Measurements from ENCODE around the gene ANKS1B.

The ANKS1B gene

DNA sequence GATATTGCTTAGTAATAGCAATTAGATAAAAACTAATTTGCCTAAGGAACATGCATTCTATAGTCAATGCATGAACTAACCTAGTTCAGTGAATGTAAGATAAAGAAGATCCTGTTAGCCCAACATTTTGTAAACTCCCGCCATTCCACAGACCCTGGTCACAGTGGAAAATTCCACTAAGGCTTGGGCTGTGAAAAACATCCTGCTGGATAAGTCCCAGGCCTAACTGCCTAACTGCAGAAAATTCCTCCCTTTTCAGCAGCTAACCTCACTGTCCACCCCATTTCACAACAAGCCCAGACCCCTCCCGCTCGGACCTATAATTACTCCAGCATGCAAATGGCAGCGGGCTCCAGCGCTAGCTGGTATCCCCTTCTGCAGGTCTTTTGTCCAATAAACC lies 435.1 kb downstream of the ANKS1B start:
- DNase-seq = no peak

DNA sequence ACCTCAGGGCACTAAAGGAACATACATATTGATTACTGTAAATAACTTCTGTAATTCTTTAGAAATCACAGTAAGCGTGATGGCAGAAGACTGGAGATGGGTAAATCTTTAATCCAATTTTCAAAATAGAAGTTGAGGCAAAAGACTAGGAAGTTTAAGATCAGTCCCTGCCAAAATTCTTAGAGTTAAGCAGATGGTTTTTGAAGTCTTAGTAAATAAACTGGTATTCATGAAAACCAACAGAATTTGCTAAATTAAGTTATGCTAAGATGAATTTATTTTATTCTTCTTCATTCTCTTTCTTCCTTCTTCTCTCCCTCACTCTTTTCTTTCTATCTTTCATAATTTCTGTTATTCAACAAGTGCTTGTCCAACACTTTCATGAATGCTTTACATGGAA lies 435.5 kb downstream of the ANKS1B start:
- no peak for DNase-seq

DNA sequence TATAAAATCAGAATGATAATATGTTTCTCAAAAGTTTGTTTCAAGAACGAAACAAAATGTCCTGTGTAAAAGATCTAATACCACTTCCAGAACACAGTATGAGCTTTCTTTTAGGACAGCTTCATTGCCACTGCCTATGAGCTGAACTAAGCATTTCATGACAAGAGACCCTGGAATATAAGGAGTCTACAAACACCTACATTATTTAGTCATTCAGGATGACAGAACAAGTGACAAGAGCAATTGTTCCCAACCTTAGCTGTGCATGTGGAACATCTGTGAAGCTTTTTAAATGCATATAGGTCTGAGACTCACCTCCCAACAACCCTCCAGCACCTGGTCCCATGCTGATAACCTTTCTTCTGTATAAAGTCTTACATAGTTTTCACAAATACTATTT lies 440.3 kb downstream of the ANKS1B start:
- DNase-seq = no peak

DNA sequence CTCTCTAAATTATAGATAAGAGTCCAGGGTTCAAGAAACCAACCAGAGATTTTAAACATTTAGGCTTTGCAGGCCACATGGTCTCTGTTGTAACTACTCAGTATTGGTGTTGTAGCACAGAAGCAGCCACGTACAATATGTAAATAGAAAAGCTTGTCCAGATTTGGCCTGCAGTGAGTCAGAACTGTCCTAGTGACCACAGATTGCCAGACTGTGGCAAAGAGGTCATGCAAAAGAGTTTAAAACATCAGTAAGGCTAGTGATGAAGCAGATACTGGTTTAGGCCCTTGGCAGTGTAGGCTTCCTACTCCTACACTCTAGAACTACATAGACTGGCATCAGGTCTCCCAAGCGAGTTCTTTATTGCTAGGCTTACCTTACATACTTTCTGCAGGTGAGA lies 454.8 kb downstream of the ANKS1B start:
- no peak for DNase-seq

DNA sequence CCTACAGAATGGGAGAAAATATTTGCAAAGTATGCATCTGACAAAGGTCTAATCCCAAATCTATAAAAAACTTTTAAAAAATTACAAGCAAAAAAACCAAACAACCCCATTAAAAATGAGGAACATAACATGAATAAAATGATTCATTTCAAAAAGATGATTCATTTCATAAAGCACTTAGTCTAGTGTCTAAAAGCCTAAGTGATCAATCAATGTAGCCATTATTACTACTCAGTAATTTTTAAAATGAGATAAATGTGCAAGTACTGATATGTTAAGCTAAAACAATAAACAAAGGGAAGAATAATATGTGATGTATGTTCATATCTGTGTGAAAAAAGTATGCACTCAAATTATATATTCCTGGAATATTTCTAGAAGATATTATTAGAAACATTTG lies 456.3 kb downstream of the ANKS1B start:
- DNase-seq = no peak

DNA sequence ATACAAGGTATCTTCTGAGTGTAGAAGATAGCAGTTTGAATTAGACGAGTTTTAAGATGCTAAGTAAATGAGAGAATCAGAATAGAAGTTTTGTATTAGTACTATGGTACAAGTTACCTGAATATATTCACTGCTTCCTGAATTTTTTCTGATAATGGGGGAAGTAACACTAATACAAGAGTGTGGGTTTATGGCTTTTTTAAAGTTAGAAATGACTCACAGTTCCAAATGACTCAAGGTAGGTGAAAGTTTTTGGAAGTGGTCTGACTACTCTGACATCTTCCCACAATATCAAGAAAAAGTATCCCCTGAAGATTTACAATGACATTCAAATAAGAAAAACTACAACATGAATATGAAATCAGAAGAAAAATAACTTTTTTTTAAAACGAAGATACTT lies 460.9 kb downstream of the ANKS1B start:
- DNase-seq = no peak

DNA sequence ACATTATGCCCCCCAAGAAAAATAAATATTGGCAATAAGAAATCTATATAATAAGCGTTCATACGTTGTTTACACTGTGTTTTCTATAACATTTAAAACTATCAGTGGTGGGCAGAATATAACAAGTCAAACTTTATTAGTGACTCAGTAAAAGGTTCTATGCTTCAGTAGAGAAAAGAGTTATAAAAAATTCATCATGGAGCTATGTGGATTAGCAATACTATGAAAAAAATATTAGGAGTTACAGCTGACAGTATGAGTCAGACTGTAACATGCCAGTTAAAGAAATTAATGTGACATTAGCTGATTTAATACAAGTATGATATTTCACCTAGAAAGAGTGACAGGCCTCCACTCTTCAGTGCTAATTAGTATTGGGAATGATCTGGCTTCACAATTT lies 462.3 kb downstream of the ANKS1B start:
- DNase-seq = no peak

DNA sequence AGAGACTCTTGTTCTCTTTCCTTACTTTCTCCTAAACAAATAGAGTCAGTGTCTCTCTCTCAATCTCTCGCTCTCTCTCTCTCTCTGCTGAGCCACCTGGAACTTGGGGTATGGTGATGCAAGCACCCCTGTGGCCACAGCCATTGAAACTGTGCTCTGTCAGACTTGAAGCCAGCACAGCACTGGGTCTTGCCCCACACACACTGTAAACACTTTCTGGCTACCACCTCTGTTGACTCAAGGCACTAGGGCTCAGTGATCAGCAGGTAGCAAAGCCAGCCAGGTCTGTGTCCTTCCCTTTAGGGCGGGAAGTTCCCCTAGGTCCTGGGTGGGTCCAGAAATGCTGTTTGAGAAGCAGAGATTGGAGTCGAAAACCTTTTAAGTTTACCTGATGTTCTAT lies 463.1 kb downstream of the ANKS1B start:
- DNase-seq = no peak

DNA sequence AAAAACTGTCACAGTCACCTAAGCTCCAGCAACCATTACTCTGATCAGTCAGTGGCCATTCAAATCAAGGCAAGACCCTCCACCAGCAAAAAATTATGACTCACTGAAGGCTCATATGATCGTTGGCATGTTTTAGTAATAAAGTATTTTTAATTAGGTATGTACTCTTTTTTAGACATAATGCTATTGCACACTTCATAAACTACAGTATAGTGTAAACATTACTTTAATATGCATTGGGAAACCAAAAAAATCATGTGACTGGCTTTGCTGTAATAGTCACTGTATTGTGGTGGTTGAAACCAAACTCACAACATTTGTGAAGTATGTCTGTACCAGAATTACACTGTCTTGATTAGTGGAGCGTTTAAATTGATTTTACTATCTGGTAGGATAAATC lies 471.7 kb downstream of the ANKS1B start:
- DNase-seq = no peak

DNA sequence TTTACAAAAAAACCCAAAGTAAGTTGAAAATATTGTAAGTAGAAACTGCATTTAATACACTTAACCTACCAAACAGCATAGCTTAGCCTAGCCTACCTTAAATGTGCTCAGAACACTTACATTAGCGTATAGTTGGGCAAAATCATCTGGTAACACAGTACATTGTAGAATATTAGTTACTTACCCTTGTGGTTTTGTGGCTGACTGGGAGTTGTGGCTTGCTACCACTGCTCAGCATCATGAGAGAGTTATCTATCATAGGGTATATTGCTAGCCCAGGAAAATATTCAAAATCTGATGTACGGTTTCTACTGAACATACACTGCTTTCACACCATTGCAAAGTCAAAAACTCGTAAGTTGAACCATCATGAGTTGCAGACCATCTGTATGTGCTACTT lies 478.9 kb downstream of the ANKS1B start:
- no peak for DNase-seq

DNA sequence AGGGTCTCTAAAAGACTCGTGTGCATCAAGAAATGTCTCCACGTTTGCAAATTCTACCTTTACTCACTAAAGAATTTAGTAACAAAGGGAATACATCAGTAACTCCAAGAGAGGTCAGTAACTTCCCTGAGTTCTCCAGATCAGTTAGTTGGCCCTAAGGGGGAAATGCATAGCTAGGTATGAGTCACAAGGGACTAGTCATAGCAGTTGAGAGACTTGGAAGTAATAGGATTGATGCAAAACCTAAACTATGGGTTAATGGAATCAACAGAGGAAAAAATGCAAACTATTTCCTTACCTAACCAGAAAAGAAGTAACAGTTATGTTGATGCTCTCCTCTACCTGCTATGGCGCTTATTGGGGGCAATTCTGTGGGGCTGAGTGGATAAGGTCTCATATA lies 486.0 kb downstream of the ANKS1B start:
- no peak for DNase-seq

DNA sequence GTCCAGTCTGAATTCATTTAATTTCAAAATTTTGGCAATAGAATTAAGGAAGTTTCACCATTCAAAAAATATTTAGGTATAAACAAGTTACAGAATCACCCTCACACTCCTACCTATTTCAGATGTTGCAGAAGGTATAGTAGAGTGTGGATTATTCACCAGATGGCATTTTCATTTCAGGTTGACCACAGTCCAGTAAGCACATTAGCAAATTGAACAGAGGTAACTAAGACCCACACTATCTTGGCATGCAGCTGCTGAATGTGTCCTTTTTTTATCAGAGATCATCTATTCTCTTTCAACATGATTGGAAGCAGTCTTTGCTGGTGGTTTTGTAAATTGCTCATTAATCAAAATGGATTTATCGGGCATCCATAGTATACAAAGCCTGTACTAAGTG lies 488.9 kb downstream of the ANKS1B start:
- DNase-seq = no peak

DNA sequence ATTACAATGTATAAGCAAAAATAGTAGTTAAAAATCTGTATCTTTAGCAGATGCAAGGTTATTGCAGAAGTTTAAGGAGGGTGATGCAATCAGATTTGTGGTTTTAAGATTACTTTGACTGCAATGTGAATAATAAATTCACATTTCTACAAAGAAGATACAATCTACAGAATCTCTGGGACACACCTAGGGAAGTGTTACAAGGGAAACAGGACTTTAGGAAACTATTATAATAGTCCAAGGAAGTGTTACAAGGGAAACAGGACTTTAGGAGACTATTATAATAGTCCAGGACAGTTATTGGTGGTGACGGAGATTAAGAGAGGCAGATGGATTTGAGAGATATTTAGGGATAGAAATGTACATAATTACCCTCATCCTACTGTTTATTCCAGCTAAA lies 491.5 kb downstream of the ANKS1B start:
- no peak for DNase-seq

DNA sequence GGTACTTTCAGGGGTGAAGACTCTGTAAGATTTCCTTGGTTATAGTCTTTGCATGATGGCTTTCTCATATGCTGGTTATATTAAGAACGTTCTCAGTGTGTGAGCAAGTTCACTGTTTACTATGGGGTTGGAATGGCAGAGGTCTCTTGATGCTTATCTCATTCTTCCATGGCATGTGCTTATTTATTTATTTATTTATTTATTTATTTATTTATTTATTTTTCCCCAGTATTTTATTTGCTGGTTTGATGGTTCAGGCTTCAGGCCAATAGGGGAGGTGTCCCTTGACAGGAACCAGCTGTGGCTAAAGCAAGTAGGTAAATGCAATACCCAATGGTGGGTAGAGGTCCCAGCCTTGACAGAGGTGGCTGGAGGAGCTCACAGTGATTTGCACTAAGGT lies 498.5 kb downstream of the ANKS1B start:
- no peak for DNase-seq

DNA sequence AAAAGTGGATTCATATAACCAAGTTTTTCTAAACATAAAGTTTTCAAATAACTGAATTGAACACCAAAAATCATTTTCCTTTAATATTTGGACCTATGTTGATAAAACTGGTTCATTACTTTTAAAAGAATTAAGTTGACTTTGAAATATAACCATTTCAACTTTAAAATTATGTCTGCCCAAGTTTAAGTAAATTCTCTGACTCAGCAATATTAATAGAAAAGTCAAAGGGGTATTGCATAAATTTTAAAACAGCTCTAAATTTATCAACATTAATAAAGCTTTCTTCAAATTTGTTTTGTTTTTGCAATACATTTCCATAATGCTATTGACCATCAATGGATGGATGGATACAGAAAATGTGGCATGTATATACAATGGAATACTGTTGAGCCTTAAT lies 505.6 kb downstream of the ANKS1B start:
- no peak for DNase-seq

DNA sequence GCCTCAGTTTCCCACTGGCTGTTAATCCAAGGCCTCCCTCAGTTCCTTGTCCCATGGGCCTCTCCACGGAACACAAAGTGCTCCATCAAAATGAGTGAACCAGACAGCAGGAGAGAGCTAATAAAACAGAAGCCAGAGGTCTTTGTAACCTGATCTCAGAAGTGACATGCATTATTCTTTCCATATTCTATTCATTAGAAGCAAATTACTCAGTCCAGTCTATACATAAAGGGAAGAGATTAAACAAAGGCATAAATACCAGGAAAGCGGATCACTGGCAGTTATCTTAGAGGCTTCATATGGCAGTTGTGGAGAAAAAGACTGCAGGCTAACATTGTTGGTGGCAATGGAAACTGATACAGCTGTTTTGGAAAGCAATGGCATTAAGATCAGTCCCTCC lies 507.8 kb downstream of the ANKS1B start:
- no peak for DNase-seq

DNA sequence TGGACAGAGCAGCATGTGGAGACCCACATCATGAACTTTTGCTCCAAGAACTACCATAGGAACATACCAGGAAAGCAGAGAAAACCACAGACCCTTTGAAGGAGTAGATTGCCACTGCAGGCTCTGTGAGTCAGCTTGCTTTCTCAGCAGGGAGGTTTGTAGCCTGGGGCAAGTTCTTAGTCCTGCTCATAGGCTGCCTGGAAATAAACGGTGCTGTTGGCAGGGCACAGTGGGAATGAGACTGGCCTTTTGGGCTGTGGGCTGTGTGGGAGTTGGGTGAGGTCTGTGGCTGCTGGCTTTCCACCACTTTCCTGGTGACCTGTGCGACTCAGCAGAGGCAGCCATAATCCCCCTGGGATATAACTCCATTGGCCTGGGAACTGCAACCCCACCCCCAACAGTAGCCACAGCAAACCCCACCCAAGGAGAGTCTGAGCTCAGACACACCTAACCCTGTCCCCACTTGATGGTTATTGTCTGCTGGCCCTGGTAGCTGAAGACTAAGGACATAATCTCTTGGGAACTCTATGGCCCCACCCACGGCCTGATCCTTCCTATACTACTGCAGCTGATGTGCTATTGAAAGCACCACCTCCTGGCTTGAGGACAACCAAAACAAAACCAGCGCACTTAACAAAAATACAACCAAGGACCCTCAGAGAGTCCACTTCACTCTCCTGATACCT lies 529.2 kb downstream of the ANKS1B start:
- no peak for DNase-seq

DNA sequence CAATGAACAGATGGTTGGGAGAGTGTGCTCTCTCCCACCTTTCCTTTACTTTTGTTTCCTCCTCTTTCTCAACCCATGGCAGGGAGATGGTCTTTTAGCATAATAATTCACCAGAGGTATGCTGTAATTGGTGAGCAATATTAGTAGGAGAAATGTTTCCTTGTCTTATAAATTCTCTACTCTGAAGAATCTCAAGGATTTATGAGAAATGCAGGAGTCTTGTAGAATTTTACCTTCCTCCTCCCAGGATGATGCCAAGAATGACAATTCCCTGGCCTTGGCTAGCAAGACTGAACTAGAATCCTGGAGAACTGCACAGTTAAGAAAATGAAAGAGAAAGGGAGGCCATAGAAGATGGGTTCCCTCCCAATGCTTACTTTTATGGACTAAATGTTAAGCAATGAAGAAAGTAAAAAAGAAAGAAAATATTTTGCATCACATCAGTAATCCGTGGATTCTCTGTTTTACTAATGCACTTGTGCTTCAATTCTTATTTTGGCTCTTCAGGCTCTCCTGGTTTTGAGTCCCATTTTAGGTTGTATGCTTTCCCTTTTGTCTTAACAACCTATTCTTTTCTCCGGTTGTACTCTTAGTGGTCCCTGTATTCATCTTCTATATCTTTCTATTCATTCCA lies 530.1 kb downstream of the ANKS1B start:
- DNase-seq = no peak

DNA sequence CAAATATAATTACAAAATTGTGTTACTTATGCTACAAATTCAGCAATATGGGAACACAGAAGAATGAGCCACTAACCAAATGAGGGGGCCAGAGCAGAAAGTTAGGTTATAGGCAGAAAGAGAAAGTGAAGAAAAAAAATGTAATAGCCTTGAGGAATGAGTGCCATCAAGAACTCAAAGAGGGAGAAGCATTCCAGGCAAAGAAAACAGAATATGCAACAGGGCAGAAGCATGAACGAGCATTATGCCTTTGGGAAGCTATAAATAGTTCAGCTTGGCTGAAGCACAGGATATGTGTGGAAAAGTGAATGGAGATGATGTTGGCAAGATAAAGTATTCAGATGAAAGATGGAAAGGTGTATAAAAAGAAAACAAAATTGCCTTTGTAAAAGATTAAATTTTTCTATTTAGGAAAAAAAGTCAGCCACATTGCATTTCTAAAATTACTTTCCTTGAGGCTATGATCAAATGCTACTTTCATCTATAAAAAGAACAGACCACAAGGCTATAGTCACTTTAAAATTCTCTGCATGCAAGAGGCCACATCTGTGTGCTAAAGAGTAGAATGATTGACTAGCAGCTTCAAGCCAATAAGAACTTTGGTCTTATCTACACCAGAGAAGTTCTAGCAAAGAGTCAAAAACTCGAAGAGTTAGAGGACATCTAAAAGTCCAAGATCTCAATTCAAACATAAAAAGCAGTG lies 530.7 kb downstream of the ANKS1B start:
- no peak for DNase-seq

DNA sequence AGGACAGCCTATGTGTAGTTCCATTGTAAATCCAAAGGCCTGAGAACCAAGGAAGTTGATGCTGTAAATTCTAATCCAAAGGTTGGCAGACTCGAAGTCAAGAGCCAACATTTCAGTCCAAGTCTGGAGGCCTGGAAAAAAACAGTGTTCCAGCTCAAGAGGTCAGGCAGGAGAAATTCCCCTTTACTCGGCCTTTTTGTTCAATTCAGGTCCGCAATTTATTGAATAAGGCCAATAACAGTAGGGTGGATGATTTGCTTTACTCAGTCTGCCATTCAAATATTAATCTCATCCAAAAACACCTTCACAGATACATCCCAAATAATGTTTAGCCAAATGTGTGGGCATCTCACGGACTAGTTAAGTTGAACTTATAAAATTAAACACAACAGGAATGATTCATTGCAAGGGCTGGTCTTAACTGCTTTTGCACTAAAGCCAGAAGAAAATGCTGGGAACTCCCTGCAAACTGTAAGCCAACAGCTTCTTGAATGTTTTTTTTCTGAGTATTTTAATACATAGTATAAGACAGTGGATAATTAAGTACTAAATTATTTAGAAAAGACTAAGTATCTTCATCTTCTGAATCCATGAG lies 534.6 kb downstream of the ANKS1B start:
- no peak for DNase-seq

DNA sequence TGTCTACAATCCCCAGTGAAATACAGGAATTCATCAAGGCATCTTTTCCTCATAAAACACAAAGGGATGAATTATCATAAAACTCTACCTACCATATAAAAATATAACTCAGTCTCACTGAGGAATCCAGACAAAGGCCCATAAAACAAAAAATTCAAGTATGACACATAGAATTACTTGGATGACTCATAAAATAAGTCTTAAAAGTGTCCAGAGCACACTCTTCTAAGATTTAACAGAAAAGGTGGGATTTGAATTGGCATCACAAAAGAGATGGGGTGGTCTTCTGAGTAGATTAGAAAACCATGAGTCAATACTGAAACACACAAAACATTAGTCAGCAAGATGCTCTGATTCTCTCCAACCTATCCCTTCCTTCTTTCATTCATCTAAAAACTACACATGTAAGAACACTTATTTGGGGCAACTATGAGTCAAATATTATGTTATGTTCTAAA lies 539.8 kb downstream of the ANKS1B start:
- DNase-seq = no peak

DNA sequence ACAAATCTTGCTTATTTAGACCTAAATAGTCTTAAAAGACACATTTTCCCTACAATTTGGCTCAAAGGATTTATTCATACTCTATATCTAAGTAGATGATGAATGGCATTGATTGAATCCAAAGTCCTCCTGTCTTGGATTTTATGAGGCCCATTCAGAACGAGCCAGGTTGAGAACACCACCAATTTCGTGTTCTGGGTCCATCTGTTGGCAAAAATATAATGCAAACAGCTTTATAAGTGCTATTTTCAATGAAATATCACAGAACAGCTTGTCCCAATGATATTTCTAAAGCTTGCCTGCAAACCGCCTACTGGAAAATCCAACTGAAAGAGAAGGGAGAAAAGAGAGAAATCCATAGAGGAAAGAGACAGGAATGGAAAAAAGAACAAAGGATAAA lies 542.0 kb downstream of the ANKS1B start:
- no peak for DNase-seq

DNA sequence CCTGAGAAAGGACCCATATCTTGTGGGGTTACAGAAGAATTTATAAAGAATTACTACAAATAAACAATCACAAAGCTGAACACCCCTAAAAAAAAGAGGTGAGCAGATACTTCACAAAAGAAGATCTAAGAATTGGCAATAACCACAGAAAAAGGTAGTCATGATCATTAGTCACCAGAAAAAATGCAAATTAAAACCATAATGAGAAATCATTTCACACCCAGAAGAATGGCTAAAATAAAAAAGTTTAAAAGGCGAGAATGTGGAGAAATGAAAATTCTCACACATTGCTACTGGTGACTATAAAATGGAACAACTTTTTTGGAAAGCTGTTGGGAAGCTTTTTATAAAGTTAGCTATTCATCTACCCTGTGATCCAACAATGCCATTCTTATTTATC lies 545.3 kb downstream of the ANKS1B start:
- no peak for DNase-seq

DNA sequence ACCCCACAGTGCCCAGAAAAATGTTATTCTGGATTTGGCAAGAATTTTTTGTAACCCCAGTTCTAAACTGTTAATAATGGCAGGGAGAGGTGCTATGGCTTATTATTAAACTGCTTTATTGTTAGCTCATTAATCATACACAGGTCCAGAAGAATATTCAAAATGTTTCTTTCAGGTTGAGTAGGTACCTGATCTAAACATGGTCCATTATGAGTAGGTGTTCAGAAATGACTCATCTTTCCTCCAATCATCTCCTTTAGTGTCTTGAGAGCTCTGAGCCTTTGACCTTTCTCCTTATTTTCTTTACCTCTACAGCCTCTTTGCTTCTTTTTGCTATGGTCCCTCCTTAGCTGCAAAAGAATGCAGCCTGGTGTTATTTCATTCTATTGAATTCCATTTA lies 548.2 kb downstream of the ANKS1B start:
- no peak for DNase-seq
